GM23338 (cell line): ENCODE data around the gene SLC25A13.

Experiments
- CTCF ChIP-seq, 2 experiments: fragments of 200-600 bp in 1 of 2; sonication (generic) in 1 of 2; conservative IDR thresholded peaks; 2 replicates each; pipeline versions ENCODE4 v1.5.1 to v1.6.1; 2016 to 2017; ENCODE audit warnings: antibody characterized with exemption in 2 of 2, low read depth in 2 of 2, mild to moderate bottlenecking in 2 of 2, moderate library complexity in 1 of 2
- EZH2 ChIP-seq: fragments of 200-600 bp; sonication (generic); IDR thresholded peaks from one replicate; pipeline ENCODE4 v1.8.0; 2017; ENCODE audit warnings: antibody characterized with exemption, mild to moderate bottlenecking, low read depth; ENCODE audit not compliant: unreplicated experiment
- EZH2phosphoT487 ChIP-seq: fragments of 200-600 bp; sonication (generic); IDR thresholded peaks from one replicate; pipeline ENCODE4 v1.8.1; 2018; ENCODE audit warnings: antibody characterized with exemption; ENCODE audit not compliant: unreplicated experiment

- no peak for TF ChIP-seq CTCF (conservative IDR thresholded peaks at IDR 0.05; ENCODE audit: low read depth in 2 of 2)
- no peak for TF ChIP-seq EZH2phosphoT487
- no peak for TF ChIP-seq EZH2
These were observed 15.3 kb downstream of the SLC25A13 start for GRCh38 chr7:96306385-96307125.
